Peyer's patch (tissue), 4 donors: ENCODE measurements around the gene LRRC37A.
"Not testable (repeated sequence)": the region's sequence is repeated elsewhere in the genome, so short reads cannot be mapped to it uniquely, and the experiment has no call there.

Experiments used
- CTCF ChIP-seq, 6 experiments: fragments of 450-650 bp in 4 of 6; fragments of 200-600 bp in 2 of 6; sonication (generic) in 1 of 6; IDR thresholded peaks; one replicate each; pipeline ENCODE4 v1.5.1; 2017 to 2019; ENCODE audit warnings: antibody characterized with exemption in 6 of 6, mild to moderate bottlenecking in 3 of 6, moderate library complexity in 1 of 6
- POLR2A ChIP-seq, 2 donors: fragments of 450-650 bp; IDR thresholded peaks; one replicate each; pipeline ENCODE4 v1.5.1; 2017; ENCODE audit warnings: antibody characterized with exemption in 2 of 2, mild to moderate bottlenecking in 2 of 2, moderate library complexity in 2 of 2

DNA sequence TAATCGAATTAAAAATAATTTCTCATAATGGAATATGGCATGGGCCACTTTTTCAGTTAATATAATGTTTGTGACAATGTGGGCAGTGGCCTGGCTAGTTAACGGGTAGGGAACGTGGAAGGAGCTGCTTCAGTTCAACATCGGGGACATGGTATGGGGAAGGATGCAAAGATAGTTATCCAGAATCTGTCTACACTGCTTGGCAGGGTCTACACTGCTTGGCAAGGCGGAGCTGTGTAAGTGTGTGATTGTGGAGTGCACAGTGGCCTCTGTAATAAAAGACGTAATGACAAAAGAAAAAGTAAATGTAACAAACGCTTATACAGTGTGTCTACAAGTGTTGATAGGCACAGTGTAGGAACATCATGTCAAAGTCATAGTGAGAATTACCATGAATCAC is 7.3 kb upstream of the LRRC37A start:
- TF ChIP-seq CTCF, POLR2A (IDR thresholded peaks at IDR 0.05): not testable (repeated sequence)
